Measurements from ENCODE around the gene FRY. TPM values are rescaled to one million over a fixed set of nuclear protein-coding genes. Genes with fewer than 3 reads are reported as not detected.

Gene FRY
- total RNA-seq, 1 experiment from 2014 or later = 5.3 TPM

DNA sequence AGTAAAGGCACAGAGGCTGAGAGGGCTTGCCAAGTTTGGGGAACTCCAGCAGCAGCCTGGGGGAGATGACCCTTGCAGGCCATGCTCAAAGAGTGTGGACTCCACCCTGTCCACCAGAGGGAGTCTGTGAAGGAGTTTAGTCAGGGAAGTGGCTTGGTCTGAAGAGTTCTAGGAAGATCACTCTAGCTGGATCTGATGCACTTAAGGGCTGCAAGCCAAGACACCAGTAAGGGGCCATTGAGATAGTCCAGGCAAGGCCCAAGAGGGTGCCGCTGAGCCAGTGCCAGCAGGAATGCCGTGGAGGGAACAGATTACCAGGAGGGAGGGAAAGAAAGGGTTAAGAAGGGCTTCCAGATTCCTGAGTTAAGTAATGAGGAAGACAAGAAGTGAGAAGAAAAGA is 214.9 kb downstream of the FRY start:
- Mint-ChIP-seq H3K36me3 (no peaks in the 10 kb centered on the region), H3K27me3 (ENCODE audit: low read depth) (no peaks in the 10 kb centered on the region), H3K9me3 (no peaks in the 10 kb centered on the region), H3K4me3 (no peak overlapping the region), H3K4me1 (peaks cover 4% of the 10 kb centered on the region), H3K27ac (no peak overlapping the region)
- ATAC-seq (peak; percentile 100), DNase-seq (ENCODE audit: low spot score) (peak; percentile 81)
- no peak for TF ChIP-seq ATF6 (CRISPR knock-in tag; IDR thresholded peaks at IDR 0.05)
- TF ChIP-seq, protein P1, sequence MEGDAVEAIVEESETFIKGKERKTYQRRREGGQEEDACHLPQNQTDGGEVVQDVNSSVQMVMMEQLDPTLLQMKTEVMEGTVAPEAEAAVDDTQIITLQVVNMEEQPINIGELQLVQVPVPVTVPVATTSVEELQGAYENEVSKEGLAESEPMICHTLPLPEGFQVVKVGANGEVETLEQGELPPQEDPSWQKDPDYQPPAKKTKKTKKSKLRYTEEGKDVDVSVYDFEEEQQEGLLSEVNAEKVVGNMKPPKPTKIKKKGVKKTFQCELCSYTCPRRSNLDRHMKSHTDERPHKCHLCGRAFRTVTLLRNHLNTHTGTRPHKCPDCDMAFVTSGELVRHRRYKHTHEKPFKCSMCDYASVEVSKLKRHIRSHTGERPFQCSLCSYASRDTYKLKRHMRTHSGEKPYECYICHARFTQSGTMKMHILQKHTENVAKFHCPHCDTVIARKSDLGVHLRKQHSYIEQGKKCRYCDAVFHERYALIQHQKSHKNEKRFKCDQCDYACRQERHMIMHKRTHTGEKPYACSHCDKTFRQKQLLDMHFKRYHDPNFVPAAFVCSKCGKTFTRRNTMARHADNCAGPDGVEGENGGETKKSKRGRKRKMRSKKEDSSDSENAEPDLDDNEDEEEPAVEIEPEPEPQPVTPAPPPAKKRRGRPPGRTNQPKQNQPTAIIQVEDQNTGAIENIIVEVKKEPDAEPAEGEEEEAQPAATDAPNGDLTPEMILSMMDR (IDR thresholded peaks at IDR 0.05) = peak; percentile 54
- TF ChIP-seq, protein P2, sequence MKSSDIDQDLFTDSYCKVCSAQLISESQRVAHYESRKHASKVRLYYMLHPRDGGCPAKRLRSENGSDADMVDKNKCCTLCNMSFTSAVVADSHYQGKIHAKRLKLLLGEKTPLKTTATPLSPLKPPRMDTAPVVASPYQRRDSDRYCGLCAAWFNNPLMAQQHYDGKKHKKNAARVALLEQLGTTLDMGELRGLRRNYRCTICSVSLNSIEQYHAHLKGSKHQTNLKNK (CRISPR knock-in tag; IDR thresholded peaks at IDR 0.05) = no peak
- TF ChIP-seq ZNF423 (CRISPR knock-in tag; IDR thresholded peaks at IDR 0.05) = peak; percentile 42; the same call in 1 of the 2 replicates
- TF ChIP-seq, protein P3, sequence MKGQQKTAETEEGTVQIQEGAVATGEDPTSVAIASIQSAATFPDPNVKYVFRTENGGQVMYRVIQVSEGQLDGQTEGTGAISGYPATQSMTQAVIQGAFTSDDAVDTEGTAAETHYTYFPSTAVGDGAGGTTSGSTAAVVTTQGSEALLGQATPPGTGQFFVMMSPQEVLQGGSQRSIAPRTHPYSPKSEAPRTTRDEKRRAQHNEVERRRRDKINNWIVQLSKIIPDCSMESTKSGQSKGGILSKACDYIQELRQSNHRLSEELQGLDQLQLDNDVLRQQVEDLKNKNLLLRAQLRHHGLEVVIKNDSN (CRISPR knock-in tag; IDR thresholded peaks at IDR 0.05) = no peak
- no peak for TF ChIP-seq PRRX2 (CRISPR knock-in tag; IDR thresholded peaks at IDR 0.05)
- TF ChIP-seq, protein P4, sequence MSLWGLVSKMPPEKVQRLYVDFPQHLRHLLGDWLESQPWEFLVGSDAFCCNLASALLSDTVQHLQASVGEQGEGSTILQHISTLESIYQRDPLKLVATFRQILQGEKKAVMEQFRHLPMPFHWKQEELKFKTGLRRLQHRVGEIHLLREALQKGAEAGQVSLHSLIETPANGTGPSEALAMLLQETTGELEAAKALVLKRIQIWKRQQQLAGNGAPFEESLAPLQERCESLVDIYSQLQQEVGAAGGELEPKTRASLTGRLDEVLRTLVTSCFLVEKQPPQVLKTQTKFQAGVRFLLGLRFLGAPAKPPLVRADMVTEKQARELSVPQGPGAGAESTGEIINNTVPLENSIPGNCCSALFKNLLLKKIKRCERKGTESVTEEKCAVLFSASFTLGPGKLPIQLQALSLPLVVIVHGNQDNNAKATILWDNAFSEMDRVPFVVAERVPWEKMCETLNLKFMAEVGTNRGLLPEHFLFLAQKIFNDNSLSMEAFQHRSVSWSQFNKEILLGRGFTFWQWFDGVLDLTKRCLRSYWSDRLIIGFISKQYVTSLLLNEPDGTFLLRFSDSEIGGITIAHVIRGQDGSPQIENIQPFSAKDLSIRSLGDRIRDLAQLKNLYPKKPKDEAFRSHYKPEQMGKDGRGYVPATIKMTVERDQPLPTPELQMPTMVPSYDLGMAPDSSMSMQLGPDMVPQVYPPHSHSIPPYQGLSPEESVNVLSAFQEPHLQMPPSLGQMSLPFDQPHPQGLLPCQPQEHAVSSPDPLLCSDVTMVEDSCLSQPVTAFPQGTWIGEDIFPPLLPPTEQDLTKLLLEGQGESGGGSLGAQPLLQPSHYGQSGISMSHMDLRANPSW (CRISPR knock-in tag; conservative IDR thresholded peaks at IDR 0.05; ENCODE audit: low read depth) = no peak
- no peak for TF ChIP-seq TP53 (CRISPR knock-in tag; IDR thresholded peaks at IDR 0.05)
- TF ChIP-seq CREM (CRISPR knock-in tag; IDR thresholded peaks at IDR 0.05) = no peak
- peak; percentile 50; the same call in 1 of the 2 replicates for TF ChIP-seq ZSCAN18 (CRISPR knock-in tag; IDR thresholded peaks at IDR 0.05)
- TF ChIP-seq EMX1 (CRISPR knock-in tag; IDR thresholded peaks at IDR 0.05) = no peak
- TF ChIP-seq ZNF263 (CRISPR knock-in tag; IDR thresholded peaks at IDR 0.05; ENCODE audit: low read depth) = no peak
- ChIA-PET CTCF (interaction anchor here (0.6 to 4.9 kb wide), 12 partner anchors 8 to 340 kb away, joined by 3 to 28 read pairs (median 6); partner anchors contain the start of gene PDS5B), POLR2A (interaction anchor here (1.4 kb wide), 1 partner anchor 69 kb away, joined by 4 read pairs; the partner anchor contains the start of genes BRCA2 and ZAR1L)

GRCh38 chr13:32247887-32248286 is 216.3 kb downstream of the FRY start:
- Mint-ChIP-seq H3K27me3 (ENCODE audit: low read depth) (no peaks in the 10 kb centered on the region), H3K9me3 (no peaks in the 10 kb centered on the region), H3K4me1 (peaks cover 4% of the 10 kb centered on the region), H3K36me3 (no peaks in the 10 kb centered on the region), H3K4me3 (no peak overlapping the region), H3K27ac (no peak overlapping the region)
- ATAC-seq (no peak), DNase-seq (ENCODE audit: low spot score) (no peak)
- POLR2A ChIA-PET = no interaction called here
- CTCF ChIA-PET = interaction anchor here (1.2 to 4.9 kb wide), 4 partner anchors 11 to 338 kb away, joined by 4 to 28 read pairs (median 10); no protein-coding TSS in a partner anchor
- TF ChIP-seq NFYB (CRISPR knock-in tag; conservative IDR thresholded peaks at IDR 0.05; ENCODE audit: low read depth) (no peak), IRF2 (CRISPR knock-in tag; IDR thresholded peaks at IDR 0.05; ENCODE audit: borderline replicate concordance, low read depth) (no peak), ZNF671 (CRISPR knock-in tag; IDR thresholded peaks at IDR 0.05) (no peak), GTF2I (CRISPR knock-in tag; conservative IDR thresholded peaks at IDR 0.05) (no peak), CREM (CRISPR knock-in tag; IDR thresholded peaks at IDR 0.05) (no peak), TEAD1 (CRISPR knock-in tag; IDR thresholded peaks at IDR 0.05) (no peak), FOXJ3 (CRISPR knock-in tag; IDR thresholded peaks at IDR 0.05; ENCODE audit: borderline replicate concordance) (no peak), TP53 (CRISPR knock-in tag; IDR thresholded peaks at IDR 0.05) (no peak), CREB1 (CRISPR knock-in tag; IDR thresholded peaks at IDR 0.05) (no peak), ELF4 (CRISPR knock-in tag; IDR thresholded peaks at IDR 0.05; ENCODE audit: low read depth) (no peak), PREB (CRISPR knock-in tag; IDR thresholded peaks at IDR 0.05; ENCODE audit: borderline replicate concordance) (no peak)
- TF ChIP-seq, protein P5, sequence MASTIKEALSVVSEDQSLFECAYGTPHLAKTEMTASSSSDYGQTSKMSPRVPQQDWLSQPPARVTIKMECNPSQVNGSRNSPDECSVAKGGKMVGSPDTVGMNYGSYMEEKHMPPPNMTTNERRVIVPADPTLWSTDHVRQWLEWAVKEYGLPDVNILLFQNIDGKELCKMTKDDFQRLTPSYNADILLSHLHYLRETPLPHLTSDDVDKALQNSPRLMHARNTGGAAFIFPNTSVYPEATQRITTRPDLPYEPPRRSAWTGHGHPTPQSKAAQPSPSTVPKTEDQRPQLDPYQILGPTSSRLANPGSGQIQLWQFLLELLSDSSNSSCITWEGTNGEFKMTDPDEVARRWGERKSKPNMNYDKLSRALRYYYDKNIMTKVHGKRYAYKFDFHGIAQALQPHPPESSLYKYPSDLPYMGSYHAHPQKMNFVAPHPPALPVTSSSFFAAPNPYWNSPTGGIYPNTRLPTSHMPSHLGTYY (CRISPR knock-in tag; IDR thresholded peaks at IDR 0.05) = no peak
- TF ChIP-seq, protein P6, sequence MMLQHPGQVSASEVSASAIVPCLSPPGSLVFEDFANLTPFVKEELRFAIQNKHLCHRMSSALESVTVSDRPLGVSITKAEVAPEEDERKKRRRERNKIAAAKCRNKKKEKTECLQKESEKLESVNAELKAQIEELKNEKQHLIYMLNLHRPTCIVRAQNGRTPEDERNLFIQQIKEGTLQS (CRISPR knock-in tag; conservative IDR thresholded peaks at IDR 0.05) = no peak

Data from WTC11 (cell line).